D721Med (cell line): ENCODE data around the gene AHSP.
"Not testable (repeated sequence)": the region's sequence is repeated elsewhere in the genome, so short reads cannot be mapped to it uniquely, and the experiment has no call there.

ENCODE experiments used
- DNase-seq: peaks from one replicate; pipeline ENCODE4 v3.0.0; 2011; ENCODE audit warnings: low spot score; ENCODE audit not compliant: insufficient read length
- FAIRE-seq: peaks from 2 replicates; lab custom pipeline; 2011; peaks lifted over from hg19 to GRCh38; lab: Jason Lieb, UNC
- CTCF ChIP-seq: IDR thresholded peaks from 2 replicates; pipeline ENCODE4 v1.5.1; 2012; ENCODE audit warnings: mild to moderate bottlenecking, control low read depth; ENCODE audit not compliant: insufficient read depth; ENCODE audit errors: missing control alignments

AHSP gene

DNA sequence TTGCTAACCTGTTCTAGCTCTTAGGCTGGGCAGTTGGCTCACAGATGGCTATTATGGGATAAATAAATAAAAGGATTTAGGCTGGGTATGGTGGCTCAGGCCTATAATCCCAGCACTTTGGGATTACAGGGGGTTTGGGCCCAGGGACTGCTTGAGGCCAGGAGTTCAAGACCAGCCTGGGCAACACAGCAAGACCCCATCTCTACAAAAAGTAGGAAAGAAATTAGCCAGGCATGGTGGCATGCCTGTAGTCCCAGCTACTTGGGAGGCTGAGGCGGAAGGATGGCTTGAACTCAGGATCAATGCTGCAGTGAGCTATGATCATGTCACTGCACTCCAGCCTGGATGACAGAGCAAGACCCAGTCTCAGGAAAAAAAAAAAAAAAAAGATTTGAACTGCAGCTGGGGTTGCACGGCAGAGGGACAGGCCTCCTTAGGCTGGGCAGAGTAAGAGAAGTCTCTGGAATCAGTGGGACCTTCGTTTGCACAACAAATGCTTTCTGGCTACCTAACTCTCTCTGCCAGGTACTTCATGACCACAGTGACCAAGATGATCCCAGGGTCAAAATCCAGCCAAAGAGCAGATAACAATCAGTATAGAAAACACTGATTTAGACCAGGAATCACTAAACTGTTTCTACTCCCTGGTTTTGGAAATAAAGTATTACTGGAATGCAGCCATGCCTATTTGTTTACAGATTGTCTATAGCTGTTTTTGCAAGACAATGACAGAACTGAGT is 26.3 kb upstream of the AHSP start:
- no peak for TF ChIP-seq CTCF
- DNase-seq (no peak), FAIRE-seq (no peak)

DNA sequence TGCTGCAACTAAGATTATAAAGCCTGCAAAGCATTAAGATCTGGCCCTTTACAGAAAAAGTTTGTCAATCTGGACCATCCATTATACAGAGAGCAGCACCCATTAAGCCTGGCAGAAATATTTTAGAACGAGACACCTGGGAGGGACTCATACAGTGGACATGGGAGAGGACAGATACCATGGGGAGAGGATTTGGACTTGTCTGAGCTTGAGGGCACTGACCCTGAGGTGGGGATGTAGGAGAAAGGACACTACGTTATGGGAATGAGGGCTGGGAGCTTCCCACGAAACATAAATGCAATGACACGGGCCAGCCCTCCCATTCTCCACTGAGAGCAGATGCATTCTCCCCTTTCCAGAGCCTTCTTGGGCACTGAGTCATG is 25.7 kb upstream of the AHSP start:
- no peak for FAIRE-seq
- no peak for DNase-seq
- TF ChIP-seq CTCF: no peak

DNA sequence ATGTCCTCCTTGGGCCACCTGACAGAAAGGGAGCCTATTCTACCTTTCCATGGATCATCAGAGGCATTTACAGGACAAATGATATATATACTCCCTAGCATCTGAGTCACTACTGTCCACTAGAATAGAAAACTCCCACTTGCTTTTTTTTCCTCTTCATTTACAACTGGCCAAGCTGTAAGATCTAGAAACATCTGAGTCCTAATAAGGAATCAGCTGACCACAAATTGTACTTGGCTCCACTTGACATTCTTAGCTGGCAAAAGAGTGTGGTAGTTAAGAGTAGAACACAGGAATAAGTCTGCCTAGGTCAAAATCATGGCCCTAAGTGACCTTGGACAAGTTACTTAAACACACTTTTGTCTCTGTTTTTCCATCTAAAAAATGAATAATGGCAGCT is 24.7 kb upstream of the AHSP start:
- no peak for DNase-seq
- no peak for TF ChIP-seq CTCF
- no peak for FAIRE-seq

DNA sequence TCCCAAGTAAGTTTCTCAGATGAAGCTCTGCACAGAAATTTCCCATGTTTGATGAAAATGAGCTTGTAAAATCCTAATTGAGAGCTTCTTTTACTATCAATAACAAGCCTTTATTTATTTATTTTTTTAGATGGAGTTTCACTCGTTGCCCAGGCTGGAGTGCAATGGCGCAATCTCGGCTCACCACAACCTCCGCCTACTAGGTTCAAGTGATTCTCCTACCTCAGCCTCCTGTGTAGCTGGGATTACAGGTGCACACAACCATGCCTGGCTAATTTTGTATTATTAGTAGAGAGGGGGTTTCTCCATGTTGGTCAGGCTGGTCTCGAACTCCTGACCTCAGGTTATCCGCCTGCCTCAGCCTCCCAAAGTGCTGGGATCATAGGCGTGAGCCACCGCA is 24.1 kb upstream of the AHSP start:
- DNase-seq, FAIRE-seq: not testable (repeated sequence)

GRCh38 chr16:31504159-31504558 is 23.5 kb upstream of the AHSP start:
- TF ChIP-seq CTCF: no peak
- FAIRE-seq: no peak
- DNase-seq: no peak

DNA sequence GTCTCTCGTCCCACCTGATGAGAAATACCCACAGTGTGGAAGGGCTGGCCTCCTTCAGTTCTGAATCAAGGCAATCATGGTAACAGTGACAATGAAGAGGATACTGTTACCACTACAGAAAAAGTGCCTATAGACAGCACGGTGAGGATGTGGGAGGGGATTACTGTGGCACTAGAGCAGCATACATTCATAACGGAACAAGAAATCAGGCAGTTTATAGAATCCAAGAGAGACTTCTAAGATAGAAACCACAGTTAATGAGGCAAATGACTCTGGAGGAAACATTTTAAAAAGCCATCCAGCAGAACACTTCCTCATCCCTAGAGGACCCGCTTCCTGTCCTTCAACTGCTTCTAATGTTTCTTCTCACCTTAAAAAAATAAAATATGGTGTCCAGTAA is 22.2 kb upstream of the AHSP start:
- no peak for FAIRE-seq
- no peak for TF ChIP-seq CTCF
- no peak for DNase-seq

DNA sequence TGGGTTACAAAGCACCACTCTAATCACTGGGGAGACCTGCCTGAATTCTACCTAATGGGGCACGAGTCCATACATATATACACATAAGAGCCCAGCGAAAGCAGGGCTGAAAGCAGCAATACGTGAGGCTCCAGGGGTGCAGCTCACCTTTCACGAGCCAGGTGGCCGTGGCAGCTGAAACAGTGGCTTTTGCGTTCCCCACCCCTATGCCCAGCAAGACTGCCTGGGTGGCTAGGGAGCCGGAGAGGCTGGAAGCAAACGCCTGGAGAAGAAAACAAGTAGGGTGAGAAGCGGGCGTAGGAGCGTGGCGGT is 20.1 kb upstream of the AHSP start:
- no peak for FAIRE-seq
- TF ChIP-seq CTCF: no peak
- DNase-seq: no peak
